IMR-90 (cell line): ENCODE measurements around the gene IQGAP2. TPM values are rescaled to one million over a fixed set of nuclear protein-coding genes. Genes with fewer than 3 reads are reported as not detected.

Experiments used
- ATAC-seq: fragments of 200-7000 bp; cut with Tn5 transposase; 2 replicates; pipeline ENCODE4 v1.9.1; 2020; ENCODE audit warnings: low read depth, mild to moderate bottlenecking, moderate library complexity
- BruUV-seq: library from RNA; stranded (reverse); fragments of 400-500 nt; replicated peaks from 2 replicates; lab custom pipeline; 2021; lab: Mats Ljungman, UMichigan
- CTCF ChIA-PET: fragments of 300-600 bp; formaldehyde crosslinking; extraction: SDS; loops from one replicate; lab custom pipeline; 2021; ENCODE audit warnings: antibody characterized with exemption; lab: Yijun Ruan, JAX
- POLR2A ChIA-PET: fragments of 300-600 bp; sonication (Branson Sonifier 250); formaldehyde crosslinking; loops from one replicate; lab custom pipeline; 2022; ENCODE audit warnings: antibody characterized with exemption; ENCODE audit not compliant: unreplicated experiment; lab: Charles Lee
- DNase-seq: peaks from one replicate; pipeline ENCODE4 v3.0.0; 2013
- H2AFZ ChIP-seq: replicated peaks from 2 replicates; pipeline ENCODE3; 2013; ENCODE audit warnings: low read length, mild to moderate bottlenecking; ENCODE audit not compliant: poor library complexity
- H2AK5ac ChIP-seq: 2 replicates; pipeline ENCODE4 v1.6.1; 2013; ENCODE audit warnings: low read depth, low read length, inconsistent platforms
- H2AK9ac ChIP-seq: replicated peaks from 2 replicates; pipeline ENCODE3; 2013; ENCODE audit warnings: mild to moderate bottlenecking, low read depth, low read length, moderate library complexity; ENCODE audit not compliant: poor library complexity
- H2BK120ac ChIP-seq: 2 replicates; pipeline ENCODE4 v1.6.1; 2013; ENCODE audit warnings: low read depth, low read length, inconsistent platforms
- H2BK15ac ChIP-seq: 3 replicates; pipeline ENCODE4 v1.6.1; 2013; ENCODE audit warnings: low read depth, low read length, inconsistent platforms
- H2BK20ac ChIP-seq: 2 replicates; pipeline ENCODE4 v1.6.1; 2013; ENCODE audit warnings: low read depth, mild to moderate bottlenecking, inconsistent platforms, low read length, moderate library complexity
- H2BK5ac ChIP-seq: 2 replicates; pipeline ENCODE4 v1.6.1; 2013; ENCODE audit warnings: mild to moderate bottlenecking, low read depth, low read length, inconsistent platforms; ENCODE audit not compliant: poor library complexity, severe bottlenecking
- H3K14ac ChIP-seq: replicated peaks from 2 replicates; pipeline ENCODE4 v1.6.1; 2013; ENCODE audit warnings: low read depth, low read length, inconsistent platforms
- H3K18ac ChIP-seq: 2 replicates; pipeline ENCODE4 v1.6.1; 2013; ENCODE audit warnings: low read depth, low read length, control low read depth
- H3K23ac ChIP-seq: 2 replicates; pipeline ENCODE4 v1.6.1; 2013; ENCODE audit warnings: low read depth, low read length, inconsistent platforms
- H3K27ac ChIP-seq: 2 replicates; pipeline ENCODE4 v1.5.1; 2013; ENCODE audit warnings: mild to moderate bottlenecking, control low read depth, low read length; ENCODE audit not compliant: insufficient read depth
- H3K27me3 ChIP-seq: 2 replicates; pipeline ENCODE4 v1.6.1; 2013; ENCODE audit warnings: low read length; ENCODE audit not compliant: control insufficient read depth, insufficient read depth
- H3K36me3 ChIP-seq: 2 replicates; pipeline ENCODE4 v1.6.1; 2013; ENCODE audit warnings: low read length, mixed read lengths; ENCODE audit not compliant: control insufficient read depth, insufficient read depth
- H3K4ac ChIP-seq: 2 replicates; pipeline ENCODE4 v1.6.1; 2013; ENCODE audit warnings: low read depth, low read length, inconsistent platforms
- H3K4me1 ChIP-seq: 2 replicates; pipeline ENCODE4 v1.6.1; 2013; ENCODE audit warnings: low read length, mixed read lengths; ENCODE audit not compliant: control insufficient read depth, insufficient read depth
- H3K4me2 ChIP-seq: 2 replicates; pipeline ENCODE4 v1.6.1; 2013; ENCODE audit warnings: low read depth, mild to moderate bottlenecking, control low read depth, low read length, moderate library complexity
- H3K4me3 ChIP-seq: 2 replicates; pipeline ENCODE4 v1.5.1; 2013; ENCODE audit warnings: low read depth, mild to moderate bottlenecking, control low read depth, low read length, moderate library complexity; ENCODE audit not compliant: insufficient read depth
- H3K56ac ChIP-seq: 2 replicates; pipeline ENCODE4 v1.6.1; 2013; ENCODE audit warnings: low read length, inconsistent platforms; ENCODE audit not compliant: insufficient read depth; ENCODE audit errors: extremely low read depth
- H3K79me1 ChIP-seq, 2 experiments: 2 replicates each; pipeline ENCODE4 v1.6.1; 2013; ENCODE audit warnings: low read length in 2 of 2, inconsistent platforms in 1 of 2, low read depth in 1 of 2
- H3K9ac ChIP-seq: 2 replicates; pipeline ENCODE4 v1.6.1; 2013; ENCODE audit warnings: low read depth, low read length, control low read depth
- H3K9me1 ChIP-seq: 2 replicates; pipeline ENCODE4 v1.6.1; 2013; ENCODE audit warnings: low read length, inconsistent platforms; ENCODE audit not compliant: insufficient read depth
- H3K9me3 ChIP-seq: 2 replicates; pipeline ENCODE4 v1.6.1; 2013; ENCODE audit warnings: low read length; ENCODE audit not compliant: control insufficient read depth, insufficient read depth
- H4K20me1 ChIP-seq: 2 replicates; pipeline ENCODE4 v1.6.1; 2013; ENCODE audit warnings: low read length, inconsistent platforms; ENCODE audit not compliant: insufficient read depth
- H4K5ac ChIP-seq: 2 replicates; pipeline ENCODE4 v1.6.1; 2013; ENCODE audit warnings: mild to moderate bottlenecking, low read depth, low read length, control low read depth
- H4K8ac ChIP-seq, 2 experiments: 2 replicates each; pipeline ENCODE4 v1.6.1; 2013; ENCODE audit warnings: low read depth in 2 of 2, low read length in 2 of 2, control low read depth in 1 of 2, inconsistent platforms in 1 of 2
- H4K91ac ChIP-seq: 2 replicates; pipeline ENCODE4 v1.6.1; 2013; ENCODE audit warnings: low read depth, low read length, inconsistent platforms; ENCODE audit not compliant: insufficient read depth
- ELK1 ChIP-seq: fragments of 150-350 bp; IDR thresholded peaks from 2 replicates; pipeline ENCODE4 v1.6.1; 2016; ENCODE audit warnings: low read depth, mild to moderate bottlenecking, low read length, moderate library complexity, borderline replicate concordance
- FOS ChIP-seq: fragments of 150-350 bp; IDR thresholded peaks from 2 replicates; pipeline ENCODE4 v1.6.1; 2016; ENCODE audit warnings: low read depth, low read length
- MXI1 ChIP-seq: IDR thresholded peaks from 2 replicates; pipeline ENCODE4 v1.6.1; 2012; ENCODE audit warnings: low read depth, mild to moderate bottlenecking, low read length, moderate library complexity, borderline replicate concordance
- POLR2A ChIP-seq: IDR thresholded peaks from 2 replicates; pipeline ENCODE4 v1.6.1; 2012; ENCODE audit warnings: mild to moderate bottlenecking, low read depth, low read length
- SMC3 ChIP-seq: fragments of 150-350 bp; IDR thresholded peaks from 2 replicates; pipeline ENCODE4 v1.6.1; 2016; ENCODE audit warnings: low read depth, mild to moderate bottlenecking, antibody characterized with exemption, low read length, moderate library complexity
- WGBS, 2 experiments: methylation state at CpG; one replicate each; pipeline versions ENCODE4 v1.1.5 to v1.1.7; 2013; ENCODE audit warnings: missing lambda C conversion rate in 2 of 2; ENCODE audit not compliant: insufficient read length in 1 of 2; ENCODE audit errors: extremely low coverage in 2 of 2; 5-methylcytosine and 5-hydroxymethylcytosine counted together
- dilution Hi-C: fragments of 300-500 bp; cut with HindIII; formaldehyde crosslinking; loops from one replicate; pipeline ENCODE4 v1.14.3; 2018; ENCODE audit warnings: low sequenced_read_pairs; ENCODE audit not compliant: unreplicated experiment
- in situ Hi-C: fragments of 300-500 bp; cut with MboI; formaldehyde crosslinking; loops from 3 replicates; pipeline ENCODE4 v1.14.3; 2019; ENCODE audit warnings: low sequenced_read_pairs, inconsistent platforms, mixed read lengths
- intact Hi-C: fragments of 100-400 bp; cut with micrococcal nuclease; formaldehyde crosslinking; loops from 2 replicates; pipeline ENCODE4 v1.10.0; 2022
- polyA plus RNA-seq, 3 experiments: library from polyadenylated mRNA; depleted of rRNA; stranded (reverse); fragments of >200 nt; gene quantifications; 2 replicates each; pipeline ENCODE4 v1.2.3, GENCODE V29; 2012; ENCODE audit warnings: low replicate concordance in 1 of 3
- total RNA-seq: library from RNA; depleted of rRNA; stranded (reverse); fragments of >200 nt; gene quantifications from 2 replicates; pipeline ENCODE4 v1.2.3, GENCODE V29; 2012

Gene IQGAP2
- total and polyA plus RNA-seq, 2 of the 4 experiments (the other 2 are of a cell fraction), result 0.21 to 0.36 TPM

GRCh38 chr5:76610196-76610595 is 207.1 kb downstream of the IQGAP2 start:
- dilution Hi-C loops, result no loop called here
- DNase-seq, result no peak
- no peak overlapping the region for H2AFZ ChIP-seq
- in situ Hi-C loops, result no loop called here
- H3K4me3 ChIP-seq, result no peak overlapping the region
- POLR2A ChIA-PET, result no interaction called here
- no peak overlapping the region for H2BK20ac ChIP-seq
- H2AK9ac ChIP-seq, result no peak overlapping the region
- H3K14ac ChIP-seq, result no peak overlapping the region
- H3K9me1 ChIP-seq, result 0 out of 2 replicates have a peak, but pooled peaks cover 6% of the 10 kb centered on the region
- H2BK5ac ChIP-seq, result no peak overlapping the region
- H3K56ac ChIP-seq, result no peak overlapping the region
- H4K5ac ChIP-seq, result no peak overlapping the region
- no peak overlapping the region for H4K91ac ChIP-seq
- no peak overlapping the region for H3K9ac ChIP-seq
- peaks cover 14% of the 10 kb centered on the region for H3K4me1 ChIP-seq
- H3K9me3 ChIP-seq, result no peaks in the 10 kb centered on the region
- H3K4ac ChIP-seq, result no peak overlapping the region
- no peak overlapping the region for H3K18ac ChIP-seq
- no peak overlapping the region for H3K4me2 ChIP-seq
- CTCF ChIA-PET, result interaction anchor here (4.4 kb wide), 1 partner anchor 164 kb away, joined by 15 read pairs; no protein-coding TSS in a partner anchor
- no peak overlapping the region for H2BK15ac ChIP-seq
- H3K79me1 ChIP-seq, result no peaks in the 10 kb centered on the region
- no peaks in the 10 kb centered on the region for H4K20me1 ChIP-seq
- no TSS peak for BruUV-seq
- ATAC-seq, result no peak
- 0 out of 4 replicates have a peak overlapping the region, but pooled peaks of 1 of the 2 experiments have one; percentile 4 for H4K8ac ChIP-seq
- WGBS, 2 experiments, result no CpG with 5 or more reads among the region's 1 CpG
- H3K23ac ChIP-seq, result no peak overlapping the region
- H3K27me3 ChIP-seq, result no peaks in the 10 kb centered on the region
- no peak overlapping the region for H3K27ac ChIP-seq
- no peak for TF ChIP-seq SMC3
- no peak for TF ChIP-seq POLR2A
- TF ChIP-seq MXI1, result no peak
- TF ChIP-seq FOS, result no peak
- no peak for TF ChIP-seq ELK1
- H3K36me3 ChIP-seq, result no peaks in the 10 kb centered on the region
- no peak overlapping the region for H2AK5ac ChIP-seq
- no peak overlapping the region for H2BK120ac ChIP-seq
- intact Hi-C loops, result no loop called here
